BLaER1 treated with 17β-estradiol and CSF1 and Interleukin-3, amounts not matched to agents 10 nM and 100 nM (cell line): Measurements from ENCODE around the gene DYRK3.

Experiments used
- H3K27ac ChIP-seq, 11 experiments: shearing (Covaris generic); formaldehyde crosslinking; 2 replicates each; pipeline ENCODE4 v1.8.1; 2022
- H3K27me3 ChIP-seq, 11 experiments: shearing (Covaris generic); formaldehyde crosslinking; 2 replicates each; pipeline ENCODE4 v1.8.1; 2022
- H3K36me3 ChIP-seq, 11 experiments: shearing (Covaris generic); formaldehyde crosslinking; 2 replicates each; pipeline ENCODE4 v1.8.1; 2022
- H3K4me1 ChIP-seq, 10 experiments: shearing (Covaris generic); formaldehyde crosslinking; 2 replicates each; pipeline ENCODE4 v1.8.1; 2022
- H3K4me2 ChIP-seq, 11 experiments: shearing (Covaris generic); formaldehyde crosslinking; 2 replicates each; pipeline ENCODE4 v1.8.1; 2022
- H3K4me3 ChIP-seq, 10 experiments: shearing (Covaris generic); formaldehyde crosslinking; 2 replicates each; pipeline ENCODE4 v1.8.1; 2022
- H3K9ac ChIP-seq, 11 experiments: shearing (Covaris generic); formaldehyde crosslinking; 2 replicates each; pipeline ENCODE4 v1.8.1; 2022
- H3K9me3 ChIP-seq, 11 experiments: shearing (Covaris generic); formaldehyde crosslinking; replicated peaks in 1 of 11; 2 replicates each; pipeline ENCODE4 v1.8.1; 2022
- H4K20me1 ChIP-seq, 11 experiments: shearing (Covaris generic); formaldehyde crosslinking; 2 replicates each; pipeline ENCODE4 v1.8.1; 2022
- Cebpa-rat ChIP-seq, 11 experiments: shearing (Covaris generic); IDR thresholded peaks; 2 replicates each; pipeline ENCODE4 v1.8.1; 2022

DYRK3 gene

DNA sequence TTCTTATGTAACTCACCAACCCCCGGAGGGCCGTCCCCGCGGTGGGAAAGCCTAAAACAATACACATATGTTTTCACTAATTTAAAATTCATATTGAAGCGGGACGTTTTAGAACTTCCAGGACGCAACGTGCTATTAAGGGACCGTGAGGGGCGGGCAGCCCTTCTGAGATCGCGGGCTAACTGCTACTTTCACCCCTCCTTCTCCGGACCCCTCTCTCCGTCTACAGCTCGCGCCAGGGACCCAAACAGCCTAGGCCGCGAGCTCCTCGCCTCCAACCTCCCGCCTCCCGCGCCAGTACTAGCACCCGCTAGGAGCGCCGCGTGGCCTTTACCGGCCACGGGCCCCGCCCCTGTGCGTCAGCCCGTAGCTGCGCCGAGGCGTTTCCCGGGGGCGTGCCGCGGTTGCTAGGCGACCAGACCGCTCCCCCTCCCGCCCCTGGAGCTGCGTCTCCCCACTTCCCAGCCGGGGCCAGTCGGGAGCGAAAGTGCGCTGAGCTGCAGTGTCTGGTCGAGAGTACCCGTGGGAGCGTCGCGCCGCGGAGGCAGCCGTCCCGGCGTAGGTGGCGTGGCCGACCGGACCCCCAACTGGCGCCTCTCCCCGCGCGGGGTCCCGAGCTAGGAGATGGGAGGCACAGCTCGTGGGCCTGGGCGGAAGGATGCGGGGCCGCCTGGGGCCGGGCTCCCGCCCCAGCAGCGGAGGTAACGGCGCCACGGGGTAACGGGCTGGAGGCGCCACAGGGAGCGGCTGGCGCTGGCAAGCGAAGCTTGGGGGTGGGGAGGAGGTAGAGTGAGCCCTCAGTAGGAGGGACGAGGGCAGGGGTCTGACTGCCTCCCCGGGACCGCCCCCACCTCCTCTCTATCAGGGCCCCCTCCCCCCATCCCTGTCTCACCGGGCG is at the start of gene DYRK3:
TSS of gene DYRK3 (plus strand) at position 457 of the 898 bp plus-strand sequence. CDS start at position 625, 168 bp downstream.
- Histone ChIP-seq H3K36me3 (peaks cover 0 to 32% (median 26%) of the 10 kb centered on the region in 11 experiments; a peak in 16 of 22 replicates), H3K27me3 (no peaks in the 10 kb centered on the region), H3K4me2 (peak within 1 kb of the TSS; percentile 83 to 98 (median 93)), H3K4me1 (peaks cover 35 to 71% (median 64%) of the 10 kb centered on the region in 10 experiments), H4K20me1 (peaks cover 0 to 45% (median 9%) of the 10 kb centered on the region in 11 experiments; a peak in 9 of 22 replicates), H3K9ac (peak within 1 kb of the TSS; percentile 79 to 91 (median 84)), H3K9me3 (no peaks in the 10 kb centered on the region; a peak in 2 of 22 replicates), H3K4me3 (peak within 1 kb of the TSS; percentile 80 to 94 (median 91)), H3K27ac (peak within 1 kb of the TSS in 10 of 11 experiments; percentile 35 to 92 (median 82); a peak in 20 of 22 replicates)
- TF ChIP-seq Cebpa-rat (IDR thresholded peaks at IDR 0.05), result no peak

- no peak overlapping the region for H3K4me2 ChIP-seq
- H3K27ac ChIP-seq, result no peak overlapping the region
- no peaks in the 10 kb centered on the region for H3K27me3 ChIP-seq
- peaks cover 18 to 49% (median 25%) of the 10 kb centered on the region in 10 experiments for H3K4me1 ChIP-seq
- peaks cover 81 to 100% (median 96%) of the 10 kb centered on the region in 11 experiments for H3K36me3 ChIP-seq
- no peaks in the 10 kb centered on the region for H3K9me3 ChIP-seq
- TF ChIP-seq Cebpa-rat (IDR thresholded peaks at IDR 0.05), result no peak
- H3K9ac ChIP-seq, result no peak overlapping the region
- peaks cover 17 to 99% (median 56%) of the 10 kb centered on the region in 11 experiments; a peak in 18 of 22 replicates for H4K20me1 ChIP-seq
- no peak overlapping the region for H3K4me3 ChIP-seq
Measured at GRCh38 chr1:206586501-206587445, 48.6 kb upstream of the DYRK3 start.

DNA sequence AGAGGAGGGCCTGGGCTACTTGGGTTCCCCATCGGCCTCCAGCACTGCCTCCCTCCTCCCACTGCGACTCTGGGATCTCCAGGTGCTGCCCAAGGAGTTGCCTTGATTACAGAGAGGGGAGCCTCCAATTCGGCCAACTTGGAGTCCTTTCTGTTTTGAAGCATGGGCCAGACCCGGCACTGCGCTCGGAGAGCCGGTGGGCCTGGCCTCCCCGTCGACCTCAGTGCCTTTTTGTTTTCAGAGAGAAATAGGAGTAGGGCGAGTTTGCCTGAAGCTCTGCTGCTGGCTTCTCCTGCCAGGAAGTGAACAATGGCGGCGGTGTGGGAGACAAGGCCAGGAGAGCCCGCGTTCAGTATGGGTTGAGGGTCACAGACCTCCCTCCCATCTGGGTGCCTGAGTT is 47.4 kb upstream of the DYRK3 start:
- H3K4me3 ChIP-seq, result no peak overlapping the region
- H3K9ac ChIP-seq, result no peak overlapping the region
- peaks cover 85 to 100% (median 100%) of the 10 kb centered on the region in 11 experiments for H3K36me3 ChIP-seq
- TF ChIP-seq Cebpa-rat (IDR thresholded peaks at IDR 0.05), result no peak
- H3K9me3 ChIP-seq, result no peaks in the 10 kb centered on the region
- 0 out of 22 replicates have a peak overlapping the region, but pooled peaks of 1 of the 11 experiments have one; percentile 13 for H3K27ac ChIP-seq
- no peaks in the 10 kb centered on the region for H3K27me3 ChIP-seq
- H3K4me2 ChIP-seq, result no peak overlapping the region
- H4K20me1 ChIP-seq, result peaks cover 12 to 93% (median 46%) of the 10 kb centered on the region in 11 experiments; a peak in 17 of 22 replicates
- H3K4me1 ChIP-seq, result peaks cover 7 to 38% (median 14%) of the 10 kb centered on the region in 10 experiments

DNA sequence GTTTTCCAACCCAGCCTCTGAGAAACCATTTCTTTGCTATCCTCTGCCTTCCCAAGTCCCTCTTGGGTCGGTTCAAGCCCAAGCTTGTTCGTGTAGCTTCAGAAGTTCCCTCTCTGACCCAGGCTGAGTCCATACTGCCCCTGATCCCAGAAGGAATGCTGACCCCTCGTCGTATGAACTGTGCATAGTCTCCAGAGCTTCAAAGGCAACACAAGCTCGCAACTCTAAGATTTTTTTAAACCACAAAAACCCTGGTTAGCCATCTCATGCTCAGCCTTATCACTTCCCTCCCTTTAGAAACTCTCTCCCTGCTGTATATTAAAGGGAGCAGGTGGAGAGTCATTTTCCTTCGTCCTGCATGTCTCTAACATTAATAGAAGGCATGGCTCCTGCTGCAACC is 46.8 kb upstream of the DYRK3 start:
- no peak overlapping the region; a peak in 1 of 22 replicates for H3K9ac ChIP-seq
- TF ChIP-seq Cebpa-rat (IDR thresholded peaks at IDR 0.05), result no peak
- peaks cover 85 to 100% (median 100%) of the 10 kb centered on the region in 11 experiments for H3K36me3 ChIP-seq
- peaks cover 1 to 32% (median 8%) of the 10 kb centered on the region in 10 experiments; a peak in 18 of 20 replicates for H3K4me1 ChIP-seq
- H3K4me2 ChIP-seq, result no peak overlapping the region
- no peak overlapping the region for H3K27ac ChIP-seq
- no peaks in the 10 kb centered on the region for H3K27me3 ChIP-seq
- peaks cover 7 to 87% (median 40%) of the 10 kb centered on the region in 11 experiments; a peak in 16 of 22 replicates for H4K20me1 ChIP-seq
- no peaks in the 10 kb centered on the region for H3K9me3 ChIP-seq
- no peak overlapping the region for H3K4me3 ChIP-seq

DNA sequence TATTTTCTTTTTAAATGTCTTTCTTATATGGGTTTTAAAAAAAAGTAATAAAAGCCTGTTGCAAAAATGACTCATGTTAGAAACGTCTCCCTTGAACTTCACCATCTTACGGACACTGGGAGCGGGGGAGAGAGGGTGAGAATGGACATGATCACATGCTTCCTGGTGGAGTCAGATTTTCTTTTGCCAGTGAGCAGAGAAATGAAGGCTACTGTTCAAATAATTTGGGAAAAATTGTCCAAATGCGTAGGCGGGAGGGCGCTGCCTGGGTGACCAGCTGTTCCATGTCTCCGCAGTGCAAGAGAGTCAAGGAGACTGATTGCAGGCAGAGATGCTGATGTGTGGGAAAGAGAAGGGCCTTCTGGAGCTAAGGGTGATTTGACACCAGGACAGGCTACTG is 46.1 kb upstream of the DYRK3 start:
- H3K27ac ChIP-seq, result no peak overlapping the region
- peak overlapping the region in 3 of 11 experiments; percentile 9 to 27 (median 16); a peak in 2 of 22 replicates for H3K4me2 ChIP-seq
- H4K20me1 ChIP-seq, result peaks cover 2 to 80% (median 34%) of the 10 kb centered on the region in 11 experiments; a peak in 15 of 22 replicates
- peaks cover 0 to 28% (median 7%) of the 10 kb centered on the region in 10 experiments; a peak in 10 of 20 replicates for H3K4me1 ChIP-seq
- no peak for TF ChIP-seq Cebpa-rat (IDR thresholded peaks at IDR 0.05)
- H3K9ac ChIP-seq, result peak overlapping the region in 1 of 11 experiments; percentile 5; a peak in 1 of 22 replicates
- no peak overlapping the region for H3K4me3 ChIP-seq
- peaks cover 88 to 100% (median 100%) of the 10 kb centered on the region in 11 experiments for H3K36me3 ChIP-seq
- H3K9me3 ChIP-seq, result no peaks in the 10 kb centered on the region
- H3K27me3 ChIP-seq, result no peaks in the 10 kb centered on the region

DNA sequence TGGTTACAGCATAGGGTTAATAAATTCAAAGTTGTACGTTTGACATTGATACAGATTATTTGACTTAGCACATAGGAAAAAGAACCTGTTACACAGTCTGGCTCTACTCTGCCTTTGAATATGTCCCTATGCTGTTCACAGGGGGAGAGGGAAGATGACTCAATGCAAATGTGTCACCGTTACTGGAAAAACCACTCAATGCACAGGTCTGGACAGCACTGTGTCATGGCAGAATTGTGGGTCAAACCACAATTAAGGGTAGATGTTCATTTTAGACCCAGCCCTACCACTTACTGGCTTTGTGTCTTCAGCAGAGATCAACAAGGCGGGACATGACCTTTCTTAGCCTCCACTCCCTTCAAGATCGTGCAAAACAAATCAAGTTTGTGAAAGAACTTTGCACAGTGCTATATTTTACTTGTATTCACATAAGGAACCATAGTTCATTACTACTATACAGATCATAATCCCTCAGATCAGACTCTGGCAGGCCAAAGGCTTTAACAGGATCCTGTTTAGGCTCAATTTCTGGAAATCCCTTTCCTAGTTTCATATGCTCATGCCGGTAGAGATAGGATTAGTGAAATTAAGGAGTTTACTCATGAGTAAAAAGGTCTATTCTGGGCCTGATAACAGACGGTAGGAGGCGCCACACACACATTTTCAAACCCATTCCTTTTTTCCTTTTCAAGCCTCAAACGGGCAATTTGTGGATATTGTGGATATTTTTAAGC is 45.1 kb upstream of the DYRK3 start:
- no peak for TF ChIP-seq Cebpa-rat (IDR thresholded peaks at IDR 0.05)
- no peak overlapping the region for H3K9ac ChIP-seq
- peak overlapping the region in 3 of 11 experiments; percentile 16 to 27 (median 26); a peak in 4 of 22 replicates for H3K4me2 ChIP-seq
- H3K36me3 ChIP-seq, result peaks cover 88 to 100% (median 98%) of the 10 kb centered on the region in 11 experiments
- no peak overlapping the region for H3K4me3 ChIP-seq
- H4K20me1 ChIP-seq, result peaks cover 0 to 70% (median 24%) of the 10 kb centered on the region in 11 experiments; a peak in 15 of 22 replicates
- no peaks in the 10 kb centered on the region for H3K9me3 ChIP-seq
- H3K27ac ChIP-seq, result peak overlapping the region in 2 of 11 experiments; percentile 3 to 52; a peak in 3 of 22 replicates
- H3K4me1 ChIP-seq, result peaks cover 0 to 25% (median 7%) of the 10 kb centered on the region in 10 experiments; a peak in 10 of 20 replicates
- H3K27me3 ChIP-seq, result no peaks in the 10 kb centered on the region

DNA sequence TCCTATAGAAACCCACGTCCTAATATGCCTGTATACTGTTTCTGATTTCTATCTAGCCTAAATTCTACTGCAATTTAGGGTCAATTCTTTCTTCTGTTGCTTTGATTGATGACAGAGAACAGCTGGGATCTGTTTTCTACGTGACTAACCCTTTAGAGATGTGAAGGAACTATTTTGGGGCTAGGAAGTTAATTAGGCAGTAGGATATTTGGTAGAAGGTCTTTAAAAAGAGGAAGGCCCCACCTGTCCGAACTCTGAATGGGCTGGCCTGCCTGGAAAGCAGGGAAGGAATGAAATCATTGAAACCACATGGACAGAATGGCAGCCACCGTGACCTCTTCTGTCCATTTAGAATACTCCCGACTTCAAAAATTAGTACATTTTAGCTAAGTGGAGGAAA is 44.1 kb upstream of the DYRK3 start:
- Histone ChIP-seq H3K9me3 (no peaks in the 10 kb centered on the region), H3K4me2 (no peak overlapping the region), H3K36me3 (peaks cover 88 to 100% (median 98%) of the 10 kb centered on the region in 11 experiments), H3K27ac (no peak overlapping the region; a peak in 1 of 22 replicates), H3K4me1 (peaks cover 0 to 25% (median 7%) of the 10 kb centered on the region in 10 experiments; a peak in 10 of 20 replicates), H3K4me3 (no peak overlapping the region), H3K27me3 (no peaks in the 10 kb centered on the region), H3K9ac (no peak overlapping the region), H4K20me1 (peaks cover 0 to 60% (median 16%) of the 10 kb centered on the region in 11 experiments; a peak in 12 of 22 replicates)
- TF ChIP-seq Cebpa-rat (IDR thresholded peaks at IDR 0.05), result no peak
